ENCODE measurements around the gene BATF.

DNA sequence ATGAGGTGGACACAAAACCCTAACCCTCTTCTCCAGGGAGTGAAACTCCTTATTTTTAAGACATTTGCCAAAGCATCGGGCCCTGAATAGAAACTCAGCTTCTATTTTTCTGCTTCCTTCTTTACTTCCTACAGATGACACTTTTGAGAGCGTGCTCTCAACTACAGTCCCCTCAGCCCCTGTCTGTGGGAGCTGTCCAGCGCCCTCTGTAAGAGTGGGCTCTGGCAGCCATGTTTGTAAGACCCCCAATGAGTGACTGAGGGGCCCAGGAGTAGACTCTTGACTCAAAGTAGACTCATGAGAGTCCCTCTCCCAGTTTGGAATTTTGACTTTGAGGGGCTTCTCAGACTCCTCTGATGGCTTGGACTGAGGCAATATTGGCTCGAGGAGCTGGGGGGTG is 25.5 kb upstream of the BATF start:
- TF ChIP-seq, protein P1, sequence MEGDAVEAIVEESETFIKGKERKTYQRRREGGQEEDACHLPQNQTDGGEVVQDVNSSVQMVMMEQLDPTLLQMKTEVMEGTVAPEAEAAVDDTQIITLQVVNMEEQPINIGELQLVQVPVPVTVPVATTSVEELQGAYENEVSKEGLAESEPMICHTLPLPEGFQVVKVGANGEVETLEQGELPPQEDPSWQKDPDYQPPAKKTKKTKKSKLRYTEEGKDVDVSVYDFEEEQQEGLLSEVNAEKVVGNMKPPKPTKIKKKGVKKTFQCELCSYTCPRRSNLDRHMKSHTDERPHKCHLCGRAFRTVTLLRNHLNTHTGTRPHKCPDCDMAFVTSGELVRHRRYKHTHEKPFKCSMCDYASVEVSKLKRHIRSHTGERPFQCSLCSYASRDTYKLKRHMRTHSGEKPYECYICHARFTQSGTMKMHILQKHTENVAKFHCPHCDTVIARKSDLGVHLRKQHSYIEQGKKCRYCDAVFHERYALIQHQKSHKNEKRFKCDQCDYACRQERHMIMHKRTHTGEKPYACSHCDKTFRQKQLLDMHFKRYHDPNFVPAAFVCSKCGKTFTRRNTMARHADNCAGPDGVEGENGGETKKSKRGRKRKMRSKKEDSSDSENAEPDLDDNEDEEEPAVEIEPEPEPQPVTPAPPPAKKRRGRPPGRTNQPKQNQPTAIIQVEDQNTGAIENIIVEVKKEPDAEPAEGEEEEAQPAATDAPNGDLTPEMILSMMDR (IDR thresholded peaks at IDR 0.05) = no peak
- TF ChIP-seq EZH2 (IDR thresholded peaks at IDR 0.05; ENCODE audit: borderline replicate concordance, insufficient read depth, low read depth, low read length, poor library complexity, severe bottlenecking) = no peak

All from B cell (primary cell).